ENCODE results near the gene POU4F1. TPM values are rescaled to one million over a fixed set of nuclear protein-coding genes. Genes with fewer than 3 reads are reported as not detected.

The POU4F1 gene
- total RNA-seq, 1 donor from 2014 or later, result not detected

DNA sequence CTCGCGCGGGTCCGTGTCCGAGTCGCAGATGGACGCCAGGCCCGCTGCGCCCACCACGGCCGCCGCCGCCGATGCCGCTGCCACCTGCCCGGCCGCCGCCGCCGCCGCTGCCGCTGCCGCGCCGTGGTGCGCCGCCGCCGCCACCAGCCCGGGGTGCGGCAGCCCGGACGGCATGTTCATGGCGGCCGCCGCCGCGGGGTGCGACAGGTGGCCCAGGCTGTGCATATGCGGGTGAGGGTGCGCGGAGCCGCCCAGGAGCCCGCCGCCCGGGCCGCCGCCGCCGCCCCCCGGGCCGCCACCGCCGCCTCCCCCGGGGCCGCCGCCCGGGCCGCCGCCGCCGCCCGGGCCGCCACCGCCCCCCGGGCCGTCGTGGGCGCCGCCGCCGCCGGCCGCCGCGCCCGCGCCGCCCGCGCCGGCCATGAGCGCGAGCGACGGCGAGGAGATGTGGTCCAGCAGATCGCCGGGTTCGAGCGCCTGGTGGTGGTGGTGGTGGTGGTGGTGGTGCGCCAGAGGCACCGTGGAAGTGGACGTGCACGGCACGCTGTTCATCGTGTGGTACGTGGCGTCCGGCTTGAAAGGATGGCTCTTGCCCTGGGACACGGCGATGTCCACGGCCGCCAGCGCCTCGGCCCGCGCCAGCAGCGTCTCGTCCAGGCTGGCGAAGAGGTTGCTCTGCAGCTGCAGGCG, 1.3 kb downstream of the POU4F1 start:
- Histone ChIP-seq H3K27ac (no peak overlapping the region), H3K9me3 (no peaks in the 10 kb centered on the region), H3K4me3 (no peak overlapping the region), H3K27me3 (peaks cover 57% of the 10 kb centered on the region), H3K36me3 (no peaks in the 10 kb centered on the region), H3K4me1 (peaks cover 31% of the 10 kb centered on the region)
- TF ChIP-seq, protein P1, sequence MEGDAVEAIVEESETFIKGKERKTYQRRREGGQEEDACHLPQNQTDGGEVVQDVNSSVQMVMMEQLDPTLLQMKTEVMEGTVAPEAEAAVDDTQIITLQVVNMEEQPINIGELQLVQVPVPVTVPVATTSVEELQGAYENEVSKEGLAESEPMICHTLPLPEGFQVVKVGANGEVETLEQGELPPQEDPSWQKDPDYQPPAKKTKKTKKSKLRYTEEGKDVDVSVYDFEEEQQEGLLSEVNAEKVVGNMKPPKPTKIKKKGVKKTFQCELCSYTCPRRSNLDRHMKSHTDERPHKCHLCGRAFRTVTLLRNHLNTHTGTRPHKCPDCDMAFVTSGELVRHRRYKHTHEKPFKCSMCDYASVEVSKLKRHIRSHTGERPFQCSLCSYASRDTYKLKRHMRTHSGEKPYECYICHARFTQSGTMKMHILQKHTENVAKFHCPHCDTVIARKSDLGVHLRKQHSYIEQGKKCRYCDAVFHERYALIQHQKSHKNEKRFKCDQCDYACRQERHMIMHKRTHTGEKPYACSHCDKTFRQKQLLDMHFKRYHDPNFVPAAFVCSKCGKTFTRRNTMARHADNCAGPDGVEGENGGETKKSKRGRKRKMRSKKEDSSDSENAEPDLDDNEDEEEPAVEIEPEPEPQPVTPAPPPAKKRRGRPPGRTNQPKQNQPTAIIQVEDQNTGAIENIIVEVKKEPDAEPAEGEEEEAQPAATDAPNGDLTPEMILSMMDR (IDR thresholded peaks at IDR 0.05), result no peak
- TF ChIP-seq POLR2A (IDR thresholded peaks at IDR 0.05), result no peak
- intact Hi-C loops (cut with DNase I), result no loop called here
- DNase-seq (ENCODE audit: extremely low spot score in 2 of 2), result no peak

DNA sequence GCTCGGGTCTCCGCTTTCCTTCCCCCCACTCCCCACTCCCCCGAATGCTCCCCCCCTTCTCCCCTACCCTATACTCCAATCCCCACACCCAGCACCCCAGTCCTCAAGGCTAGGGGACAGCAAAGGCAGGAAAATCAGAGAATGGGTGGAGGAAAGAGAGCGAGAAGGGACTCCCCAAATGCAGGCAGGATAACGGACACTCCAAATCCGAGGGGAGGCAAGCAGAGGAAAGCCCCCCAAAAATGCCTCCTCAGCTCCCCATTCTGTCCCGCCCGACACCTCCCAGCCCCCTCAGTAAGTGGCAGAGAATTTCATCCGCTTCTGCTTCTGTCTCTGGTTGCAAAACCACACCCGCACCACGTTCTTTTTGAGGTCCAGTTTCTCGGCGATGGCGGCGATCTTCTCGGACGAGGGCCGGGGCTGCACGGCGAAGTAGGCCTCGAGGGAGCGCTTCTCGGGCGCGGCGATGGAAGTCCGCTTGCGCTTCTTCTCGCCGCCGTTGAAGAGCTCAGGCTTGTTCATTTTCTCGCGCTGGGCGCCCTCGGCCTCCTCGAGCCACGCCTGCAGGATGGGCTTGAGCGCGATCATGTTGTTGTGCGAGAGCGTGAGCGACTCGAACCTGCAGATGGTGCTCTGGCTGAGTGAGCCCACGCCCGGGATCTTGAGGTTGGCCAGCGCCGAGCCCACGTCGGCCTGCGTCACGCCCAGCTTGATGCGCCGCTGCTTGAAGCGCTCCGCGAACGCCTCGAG, 2.1 kb downstream of the POU4F1 start:
- intact Hi-C loops (cut with DNase I), result no loop called here
- no peak overlapping the region for H3K27ac ChIP-seq
- H3K4me3 ChIP-seq, result no peak overlapping the region
- no peaks in the 10 kb centered on the region for H3K36me3 ChIP-seq
- no peak for TF ChIP-seq POLR2A (IDR thresholded peaks at IDR 0.05)
- TF ChIP-seq, protein P1 (IDR thresholded peaks at IDR 0.05), result no peak
- no peak for TF ChIP-seq POLR2AphosphoS5 (IDR thresholded peaks at IDR 0.05; ENCODE audit: insufficient read depth in 1 of 2, low read depth in 1 of 2)
- no peaks in the 10 kb centered on the region for H3K9me3 ChIP-seq
- peaks cover 59% of the 10 kb centered on the region for H3K27me3 ChIP-seq
- peaks cover 33% of the 10 kb centered on the region for H3K4me1 ChIP-seq
- DNase-seq (ENCODE audit: extremely low spot score in 2 of 2), result no peak

DNA sequence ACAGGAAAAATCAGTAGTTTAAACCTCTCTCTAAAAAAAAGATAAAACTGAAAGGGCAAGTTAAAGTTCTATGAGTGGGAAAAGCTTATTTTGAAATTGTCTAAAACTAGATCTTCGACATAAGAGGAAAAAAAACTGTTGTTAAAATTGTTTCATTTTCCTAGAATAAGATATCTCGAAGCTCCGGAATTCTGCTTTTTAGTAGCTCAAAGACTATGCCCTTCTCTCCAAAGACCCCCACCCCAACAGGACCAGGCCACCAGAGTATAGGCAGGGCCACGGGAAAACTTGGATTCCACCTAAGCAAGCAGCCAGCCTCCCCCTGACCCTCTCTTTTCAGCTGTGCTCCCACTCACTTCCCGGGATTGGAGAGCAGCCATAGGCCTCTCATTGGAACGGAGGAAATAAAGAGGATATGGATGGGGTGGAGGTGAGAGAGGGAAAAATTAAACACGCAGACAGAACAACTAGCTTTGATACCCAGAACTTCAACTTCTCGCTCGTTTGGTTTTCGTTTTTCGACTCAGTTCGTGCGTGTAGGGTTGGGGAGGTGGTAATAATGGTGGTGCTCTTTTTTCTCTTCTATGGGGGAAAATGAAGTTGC, 3.0 kb downstream of the POU4F1 start:
- Histone ChIP-seq H3K4me1 (peaks cover 43% of the 10 kb centered on the region), H3K27ac (no peak overlapping the region), H3K36me3 (no peaks in the 10 kb centered on the region), H3K27me3 (peaks cover 59% of the 10 kb centered on the region), H3K9me3 (no peaks in the 10 kb centered on the region), H3K4me3 (no peak overlapping the region)
- intact Hi-C loops (cut with DNase I), result no loop called here
- TF ChIP-seq POLR2AphosphoS5 (IDR thresholded peaks at IDR 0.05; ENCODE audit: insufficient read depth in 1 of 2, low read depth in 1 of 2) (no peak), POLR2A (IDR thresholded peaks at IDR 0.05) (no peak)
- TF ChIP-seq, protein P1 (IDR thresholded peaks at IDR 0.05), result no peak
- DNase-seq (ENCODE audit: extremely low spot score in 2 of 2), result no peak

DNA sequence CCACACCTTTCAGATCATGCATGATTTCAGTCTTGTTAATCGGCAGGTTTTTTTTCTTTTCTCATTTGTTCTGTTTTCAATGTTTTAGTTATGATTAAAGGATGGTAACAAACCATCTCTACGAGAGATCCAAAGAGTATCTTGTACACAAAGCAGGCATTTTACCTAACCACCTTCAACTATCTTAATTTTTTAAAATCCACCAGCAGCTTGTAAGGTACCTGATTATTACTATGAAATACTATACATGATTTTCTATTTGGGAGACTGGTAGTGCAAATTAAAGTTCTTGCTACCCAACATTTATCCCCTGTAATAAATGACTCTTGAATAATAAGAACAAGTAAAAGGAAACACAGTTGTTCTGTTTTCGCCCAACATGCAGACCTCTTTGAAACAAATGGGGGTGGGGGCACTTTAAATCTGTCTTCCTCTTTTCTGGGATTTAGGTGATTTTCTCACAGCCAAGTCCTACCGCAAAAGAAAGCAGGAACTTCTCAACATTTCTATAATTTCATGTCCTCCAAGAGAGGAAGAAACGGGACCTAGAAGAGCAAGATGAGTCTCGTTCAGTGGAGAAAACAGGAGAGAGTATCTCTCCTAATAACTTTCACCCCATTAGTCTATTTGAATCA, 3.6 kb downstream of the POU4F1 start:
- H3K4me3 ChIP-seq, result no peak overlapping the region
- peaks cover 55% of the 10 kb centered on the region for H3K27me3 ChIP-seq
- DNase-seq (ENCODE audit: extremely low spot score in 2 of 2), result no peak
- TF ChIP-seq POLR2AphosphoS5 (IDR thresholded peaks at IDR 0.05; ENCODE audit: insufficient read depth in 1 of 2, low read depth in 1 of 2) (no peak), POLR2A (IDR thresholded peaks at IDR 0.05) (no peak)
- TF ChIP-seq, protein P1 (IDR thresholded peaks at IDR 0.05), result no peak
- H3K36me3 ChIP-seq, result no peaks in the 10 kb centered on the region
- intact Hi-C loops (cut with DNase I), result no loop called here
- no peaks in the 10 kb centered on the region for H3K9me3 ChIP-seq
- peaks cover 43% of the 10 kb centered on the region for H3K4me1 ChIP-seq
- H3K27ac ChIP-seq, result no peak overlapping the region
